CD14-positive monocyte (primary cell): Measurements from ENCODE around the gene RFX1. TPM values are rescaled to one million over a fixed set of nuclear protein-coding genes. Genes with fewer than 3 reads are reported as not detected.

Source experiments
- DNase-seq, 3 donors: peaks; one replicate each; pipeline ENCODE4 v3.0.0-alpha.2; 2011 to 2022
- H2AFZ ChIP-seq: 2 replicates; pipeline ENCODE4 v1.6.0; 2012; ENCODE audit warnings: mild to moderate bottlenecking, low read depth, low read length, inconsistent platforms; ENCODE audit not compliant: insufficient read depth, poor library complexity, severe bottlenecking
- H3K27ac ChIP-seq, 2 donors: 1 replicate in 1 of 2; 2 replicates in 1 of 2; pipeline ENCODE4 v1.5.1; 2012 to 2013; ENCODE audit warnings: low read length in 2 of 2, control low read depth in 1 of 2, inconsistent platforms in 1 of 2, low read depth in 1 of 2, mild to moderate bottlenecking in 1 of 2
- H3K27me3 ChIP-seq, 2 donors: one replicate each; pipeline versions ENCODE4 v1.6.0 to v1.6.1; 2011 to 2013; ENCODE audit warnings: low read length in 2 of 2; ENCODE audit not compliant: control insufficient read depth in 2 of 2, insufficient read depth in 2 of 2
- H3K36me3 ChIP-seq, 2 donors: replicated peaks in 1 of 2; 1 replicate in 1 of 2; 2 replicates in 1 of 2; pipeline versions ENCODE4 v1.5.1 to v1.6.1; 2012 to 2013; ENCODE audit warnings: low read length in 2 of 2, control low read depth in 1 of 2, inconsistent platforms in 1 of 2, mild to moderate bottlenecking in 1 of 2; ENCODE audit not compliant: insufficient read depth in 2 of 2, control insufficient read depth in 1 of 2
- H3K4me1 ChIP-seq, 2 donors: 1 replicate in 1 of 2; 2 replicates in 1 of 2; pipeline versions ENCODE4 v1.5.1 to v1.6.1; 2012 to 2013; ENCODE audit warnings: low read length in 2 of 2, control low read depth in 1 of 2, inconsistent platforms in 1 of 2, mild to moderate bottlenecking in 1 of 2, moderate library complexity in 1 of 2; ENCODE audit not compliant: insufficient read depth in 2 of 2, control insufficient read depth in 1 of 2
- H3K4me2 ChIP-seq: replicated peaks from 2 replicates; pipeline ENCODE3; 2012; ENCODE audit warnings: low read length, moderate library complexity, mild to moderate bottlenecking; ENCODE audit not compliant: poor library complexity, severe bottlenecking; ENCODE audit errors: extremely low read depth
- H3K4me3 ChIP-seq, 3 experiments: fragments of 200-600 bp in 1 of 3; sonication (generic) in 1 of 3; replicated peaks in 1 of 3; 1 replicate in 2 of 3; 2 replicates in 1 of 3; pipeline ENCODE4 v1.5.1; 2011 to 2013; ENCODE audit warnings: low read length in 3 of 3, mild to moderate bottlenecking in 3 of 3, control low read depth in 2 of 3, low read depth in 2 of 3, inconsistent platforms in 1 of 3, moderate library complexity in 1 of 3
- H3K79me2 ChIP-seq: 2 replicates; pipeline ENCODE4 v1.6.0; 2012; ENCODE audit warnings: mild to moderate bottlenecking, control low read depth, inconsistent platforms, low read length, moderate library complexity; ENCODE audit not compliant: insufficient read depth
- H3K9ac ChIP-seq: 2 replicates; pipeline ENCODE4 v1.6.0; 2017; ENCODE audit warnings: low read length, mild to moderate bottlenecking; ENCODE audit not compliant: insufficient read depth, poor library complexity, severe bottlenecking
- H3K9me3 ChIP-seq, 2 donors: replicated peaks in 1 of 2; 1 replicate in 1 of 2; 2 replicates in 1 of 2; pipeline versions ENCODE4 v1.5.1 to v1.6.1; 2012 to 2013; ENCODE audit warnings: low read length in 2 of 2, control low read depth in 1 of 2; ENCODE audit not compliant: control insufficient read depth in 1 of 2, insufficient read depth in 1 of 2
- H4K20me1 ChIP-seq: 2 replicates; pipeline ENCODE4 v1.6.0; 2012; ENCODE audit warnings: mild to moderate bottlenecking, low read length, control low read depth, moderate library complexity; ENCODE audit not compliant: insufficient read depth
- H3K27ac Mint-ChIP-seq, 7 donors: one replicate each; pipeline ENCODE4 v1.8.0; 2020; ENCODE audit warnings: mild to moderate bottlenecking in 7 of 7, mixed read lengths in 7 of 7, moderate library complexity in 6 of 7, inconsistent platforms in 2 of 7
- H3K27me3 Mint-ChIP-seq, 3 donors: one replicate each; pipeline ENCODE4 v1.8.0; 2021 to 2022; ENCODE audit warnings: low read depth in 3 of 3, mild to moderate bottlenecking in 3 of 3, mixed read lengths in 3 of 3, moderate library complexity in 3 of 3, inconsistent platforms in 1 of 3
- H3K36me3 Mint-ChIP-seq, 2 donors: one replicate each; pipeline ENCODE4 v1.8.0; 2020; ENCODE audit warnings: mixed read lengths in 2 of 2, inconsistent platforms in 1 of 2, mild to moderate bottlenecking in 1 of 2
- H3K4me1 Mint-ChIP-seq: one replicate; pipeline ENCODE4 v1.8.0; 2020; ENCODE audit warnings: mild to moderate bottlenecking, mixed read lengths
- H3K4me3 Mint-ChIP-seq, 2 donors: one replicate each; pipeline ENCODE4 v1.8.0; 2020; ENCODE audit warnings: mild to moderate bottlenecking in 2 of 2, mixed read lengths in 2 of 2, moderate library complexity in 1 of 2
- H3K9me3 Mint-ChIP-seq, 7 donors: one replicate each; pipeline ENCODE4 v1.8.0; 2020 to 2022; ENCODE audit warnings: mixed read lengths in 7 of 7, mild to moderate bottlenecking in 6 of 7, moderate library complexity in 6 of 7, inconsistent platforms in 2 of 7
- CTCF ChIP-seq: fragments of 200-600 bp; IDR thresholded peaks from one replicate; pipeline ENCODE4 v1.8.0; 2022; ENCODE audit warnings: antibody characterized with exemption, mild to moderate bottlenecking
- WGBS: methylation state at CpG from one replicate; pipeline ENCODE4 v1.1.5; 2013; ENCODE audit warnings: missing lambda C conversion rate; ENCODE audit not compliant: insufficient coverage; 5-methylcytosine and 5-hydroxymethylcytosine counted together
- intact Hi-C, 2 donors: fragments of 100-400 bp; cut with micrococcal nuclease; formaldehyde crosslinking; loops; one replicate each; pipeline versions ENCODE4 v1.15.0 to v1.15.1; 2023
- polyA plus RNA-seq, 3 donors: library from polyadenylated mRNA; depleted of rRNA in 1 of 3; unstranded in 2 of 3; stranded (reverse) in 1 of 3; fragments of 300-500 nt in 2 of 3; fragments of >200 nt in 1 of 3; fragmentation: Illumina TruSeq in 2 of 3; gene quantifications; 1 replicate in 2 of 3; 2 replicates in 1 of 3; pipeline ENCODE4 v1.2.3, GENCODE V29; 2012 to 2021

RFX1 gene
- polyA plus RNA-seq, 3 donors = 0.89 to 12.8 (median 0.95) TPM

GRCh38 chr19:13957051-13957450 lies 49.1 kb downstream of the RFX1 start:
- H3K9ac ChIP-seq = no peak overlapping the region
- peaks cover 39% of the 10 kb centered on the region for H4K20me1 ChIP-seq
- DNase-seq = no peak
- no peak overlapping the region for H3K27ac ChIP-seq
- H3K36me3 ChIP-seq = peaks cover 71 to 81% of the 10 kb centered on the region in 2 donors
- intact Hi-C loops = no loop called here
- Mint-ChIP-seq H3K9me3 (no peaks in the 10 kb centered on the region), H3K27ac (peak overlapping the region in 2 of 7 donors; percentile 50 to 65), H3K4me3 (no peak overlapping the region), H3K4me1 (peaks cover 11% of the 10 kb centered on the region), H3K27me3 (no peaks in the 10 kb centered on the region), H3K36me3 (peaks cover 48 to 74% of the 10 kb centered on the region in 2 donors)
- H3K4me2 ChIP-seq = no peak overlapping the region
- H3K4me1 ChIP-seq = peaks cover 12 to 15% of the 10 kb centered on the region in 2 donors
- H3K27me3 ChIP-seq = no peaks in the 10 kb centered on the region
- peaks cover 35% of the 10 kb centered on the region for H3K79me2 ChIP-seq
- TF ChIP-seq CTCF = no peak
- WGBS = 96% methylated on average over 8 of the region's 8 CpGs
- no peak overlapping the region for H2AFZ ChIP-seq
- no peaks in the 10 kb centered on the region for H3K9me3 ChIP-seq
- no peak overlapping the region for H3K4me3 ChIP-seq

GRCh38 chr19:13956365-13956744 lies 49.8 kb downstream of the RFX1 start:
- DNase-seq = no peak
- Histone ChIP-seq H3K9ac (no peak overlapping the region), H3K27ac (no peak overlapping the region), H2AFZ (no peak overlapping the region), H3K4me3 (no peak overlapping the region), H3K27me3 (no peaks in the 10 kb centered on the region), H3K4me1 (peaks cover 16 to 21% of the 10 kb centered on the region in 2 donors), H3K79me2 (peaks cover 35% of the 10 kb centered on the region), H4K20me1 (peaks cover 39% of the 10 kb centered on the region), H3K36me3 (peaks cover 67 to 74% of the 10 kb centered on the region in 2 donors), H3K9me3 (no peaks in the 10 kb centered on the region), H3K4me2 (no peak overlapping the region)
- Mint-ChIP-seq H3K27me3 (no peaks in the 10 kb centered on the region), H3K9me3 (no peaks in the 10 kb centered on the region), H3K4me3 (no peak overlapping the region), H3K4me1 (peaks cover 17% of the 10 kb centered on the region), H3K36me3 (peaks cover 44 to 70% of the 10 kb centered on the region in 2 donors), H3K27ac (no peak overlapping the region)
- intact Hi-C loops = no loop called here
- 98% methylated on average over 12 of the region's 16 CpGs for WGBS
- TF ChIP-seq CTCF = no peak
